Neural cell (in vitro differentiated cells): ENCODE measurements around the gene RBSN.

Experiments
- EP300 ChIP-seq: fragments of 450-650 bp; conservative IDR thresholded peaks from 2 replicates; pipeline ENCODE4 v1.6.1; 2014; ENCODE audit warnings: antibody characterized with exemption, mild to moderate bottlenecking, moderate library complexity; ENCODE audit not compliant: poor library complexity, severe bottlenecking
- EZH2 ChIP-seq: fragments of 200-600, 300-800 bp; shearing (Covaris generic), sonication (generic); IDR thresholded peaks from 2 replicates; pipeline ENCODE4 v1.6.1; 2014; ENCODE audit warnings: antibody characterized with exemption, low read length, borderline replicate concordance, mild to moderate bottlenecking; ENCODE audit not compliant: insufficient read depth, poor library complexity, severe bottlenecking
- MXI1 ChIP-seq: fragments of 450-650 bp; conservative IDR thresholded peaks from 2 replicates; pipeline ENCODE4 v1.6.1; 2014; ENCODE audit warnings: antibody characterized with exemption, mild to moderate bottlenecking; ENCODE audit not compliant: poor library complexity, severe bottlenecking
- POLR2AphosphoS5 ChIP-seq: IDR thresholded peaks from 2 replicates; pipeline ENCODE4 v1.6.1; 2012
- RAD21 ChIP-seq: fragments of 450-650 bp; conservative IDR thresholded peaks from 2 replicates; pipeline ENCODE4 v1.6.1; 2014; ENCODE audit warnings: antibody characterized with exemption, mild to moderate bottlenecking, moderate library complexity
- SMC3 ChIP-seq: fragments of 450-650 bp; conservative IDR thresholded peaks from 2 replicates; pipeline ENCODE4 v1.6.1; 2014; ENCODE audit warnings: antibody characterized with exemption, mild to moderate bottlenecking, moderate library complexity; ENCODE audit not compliant: poor library complexity
- TAF1 ChIP-seq: IDR thresholded peaks from 2 replicates; pipeline ENCODE4 v1.6.1; 2012; ENCODE audit warnings: low read depth
- TF ChIP-seq, protein P1 (sequence below): fragments of 450-650 bp; IDR thresholded peaks from 2 replicates; pipeline ENCODE4 v1.5.1; 2014; ENCODE audit warnings: antibody characterized with exemption, mild to moderate bottlenecking, moderate library complexity; ENCODE audit not compliant: poor library complexity, severe bottlenecking
- TF ChIP-seq, protein P2 (sequence below): IDR thresholded peaks from 2 replicates; pipeline ENCODE4 v1.6.1; 2012; ENCODE audit warnings: borderline replicate concordance

DNA sequence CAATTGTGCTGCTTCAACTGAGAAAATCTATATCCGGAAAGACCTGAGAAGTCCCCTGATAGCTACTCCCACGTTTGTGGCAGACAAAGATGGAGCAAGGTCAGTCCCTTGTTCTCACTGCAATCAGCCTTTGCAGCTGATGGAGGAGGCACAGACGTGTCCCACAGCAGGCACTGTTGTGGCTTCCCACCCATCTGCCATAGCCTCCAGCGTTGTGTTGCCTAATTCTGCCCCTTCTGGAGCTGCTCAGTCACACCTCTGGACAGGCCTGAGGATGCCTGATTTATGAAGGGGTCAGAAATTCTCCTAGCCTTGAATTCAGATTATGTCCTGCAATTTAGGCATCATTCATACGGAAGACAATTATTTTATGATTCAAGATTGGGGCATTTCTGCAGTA, 75.7 kb downstream of the RBSN start:
- TF ChIP-seq, protein P1, sequence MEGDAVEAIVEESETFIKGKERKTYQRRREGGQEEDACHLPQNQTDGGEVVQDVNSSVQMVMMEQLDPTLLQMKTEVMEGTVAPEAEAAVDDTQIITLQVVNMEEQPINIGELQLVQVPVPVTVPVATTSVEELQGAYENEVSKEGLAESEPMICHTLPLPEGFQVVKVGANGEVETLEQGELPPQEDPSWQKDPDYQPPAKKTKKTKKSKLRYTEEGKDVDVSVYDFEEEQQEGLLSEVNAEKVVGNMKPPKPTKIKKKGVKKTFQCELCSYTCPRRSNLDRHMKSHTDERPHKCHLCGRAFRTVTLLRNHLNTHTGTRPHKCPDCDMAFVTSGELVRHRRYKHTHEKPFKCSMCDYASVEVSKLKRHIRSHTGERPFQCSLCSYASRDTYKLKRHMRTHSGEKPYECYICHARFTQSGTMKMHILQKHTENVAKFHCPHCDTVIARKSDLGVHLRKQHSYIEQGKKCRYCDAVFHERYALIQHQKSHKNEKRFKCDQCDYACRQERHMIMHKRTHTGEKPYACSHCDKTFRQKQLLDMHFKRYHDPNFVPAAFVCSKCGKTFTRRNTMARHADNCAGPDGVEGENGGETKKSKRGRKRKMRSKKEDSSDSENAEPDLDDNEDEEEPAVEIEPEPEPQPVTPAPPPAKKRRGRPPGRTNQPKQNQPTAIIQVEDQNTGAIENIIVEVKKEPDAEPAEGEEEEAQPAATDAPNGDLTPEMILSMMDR, result no peak
- no peak for TF ChIP-seq EZH2
- no peak for TF ChIP-seq SMC3
- no peak for TF ChIP-seq TAF1
- no peak for TF ChIP-seq RAD21
- no peak for TF ChIP-seq POLR2AphosphoS5
- TF ChIP-seq, protein P2, sequence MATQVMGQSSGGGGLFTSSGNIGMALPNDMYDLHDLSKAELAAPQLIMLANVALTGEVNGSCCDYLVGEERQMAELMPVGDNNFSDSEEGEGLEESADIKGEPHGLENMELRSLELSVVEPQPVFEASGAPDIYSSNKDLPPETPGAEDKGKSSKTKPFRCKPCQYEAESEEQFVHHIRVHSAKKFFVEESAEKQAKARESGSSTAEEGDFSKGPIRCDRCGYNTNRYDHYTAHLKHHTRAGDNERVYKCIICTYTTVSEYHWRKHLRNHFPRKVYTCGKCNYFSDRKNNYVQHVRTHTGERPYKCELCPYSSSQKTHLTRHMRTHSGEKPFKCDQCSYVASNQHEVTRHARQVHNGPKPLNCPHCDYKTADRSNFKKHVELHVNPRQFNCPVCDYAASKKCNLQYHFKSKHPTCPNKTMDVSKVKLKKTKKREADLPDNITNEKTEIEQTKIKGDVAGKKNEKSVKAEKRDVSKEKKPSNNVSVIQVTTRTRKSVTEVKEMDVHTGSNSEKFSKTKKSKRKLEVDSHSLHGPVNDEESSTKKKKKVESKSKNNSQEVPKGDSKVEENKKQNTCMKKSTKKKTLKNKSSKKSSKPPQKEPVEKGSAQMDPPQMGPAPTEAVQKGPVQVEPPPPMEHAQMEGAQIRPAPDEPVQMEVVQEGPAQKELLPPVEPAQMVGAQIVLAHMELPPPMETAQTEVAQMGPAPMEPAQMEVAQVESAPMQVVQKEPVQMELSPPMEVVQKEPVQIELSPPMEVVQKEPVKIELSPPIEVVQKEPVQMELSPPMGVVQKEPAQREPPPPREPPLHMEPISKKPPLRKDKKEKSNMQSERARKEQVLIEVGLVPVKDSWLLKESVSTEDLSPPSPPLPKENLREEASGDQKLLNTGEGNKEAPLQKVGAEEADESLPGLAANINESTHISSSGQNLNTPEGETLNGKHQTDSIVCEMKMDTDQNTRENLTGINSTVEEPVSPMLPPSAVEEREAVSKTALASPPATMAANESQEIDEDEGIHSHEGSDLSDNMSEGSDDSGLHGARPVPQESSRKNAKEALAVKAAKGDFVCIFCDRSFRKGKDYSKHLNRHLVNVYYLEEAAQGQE, result no peak
- no peak for TF ChIP-seq MXI1
- no peak for TF ChIP-seq EP300
